ENCODE measurements around the gene SLC27A4. TPM values are rescaled to one million over a fixed set of nuclear protein-coding genes. Genes with fewer than 3 reads are reported as not detected.
A peak's percentile ranks its signal among the peaks of the same experiment; 100 is the strongest.
"Not testable (repeated sequence)": the region's sequence is repeated elsewhere in the genome, so short reads cannot be mapped to it uniquely, and the experiment has no call there.

SLC27A4 gene
- total RNA-seq, 1 donor from 2014 or later: 8.9 TPM

DNA sequence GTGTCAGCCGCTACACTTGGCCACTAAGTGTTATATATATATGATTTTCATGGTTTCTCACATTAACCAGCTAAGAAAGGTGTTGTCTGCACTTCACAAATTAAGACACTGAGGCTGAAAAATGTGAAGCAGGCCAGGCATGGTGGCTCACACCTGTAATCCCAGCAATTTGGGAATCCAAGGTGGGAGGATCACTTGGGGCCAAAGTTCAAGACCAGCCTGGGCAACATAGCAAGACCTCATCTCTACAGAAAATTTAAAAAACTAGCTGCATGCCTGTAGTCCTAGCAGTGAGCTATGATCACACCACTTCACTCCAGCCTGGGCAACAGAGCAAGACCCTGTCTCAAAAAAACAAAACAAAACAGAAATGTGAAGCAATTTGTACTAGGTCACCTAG is 15.9 kb upstream of the SLC27A4 start:
- no peak for DNase-seq (ENCODE audit: low spot score)

DNA sequence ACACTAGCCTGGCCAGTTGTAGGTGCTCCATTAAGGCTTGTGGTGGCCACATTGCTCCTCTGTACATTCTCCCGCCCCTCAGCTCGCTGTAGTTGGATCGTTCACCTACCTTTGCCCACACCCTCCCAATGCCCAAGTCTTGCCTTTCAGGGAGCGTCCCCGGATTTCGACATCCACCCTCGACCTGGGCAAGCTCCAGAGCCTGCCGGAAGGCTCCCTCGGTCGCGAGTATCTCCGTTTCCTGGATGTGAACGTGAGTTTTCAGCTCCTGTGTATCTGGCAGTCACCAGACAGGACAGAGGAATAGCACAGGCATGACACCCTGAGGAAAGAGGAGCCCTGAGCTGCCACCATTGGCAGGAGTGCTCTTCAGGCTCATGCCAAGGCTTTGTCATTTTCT is 14.7 kb upstream of the SLC27A4 start:
- DNase-seq (ENCODE audit: low spot score): no peak

DNA sequence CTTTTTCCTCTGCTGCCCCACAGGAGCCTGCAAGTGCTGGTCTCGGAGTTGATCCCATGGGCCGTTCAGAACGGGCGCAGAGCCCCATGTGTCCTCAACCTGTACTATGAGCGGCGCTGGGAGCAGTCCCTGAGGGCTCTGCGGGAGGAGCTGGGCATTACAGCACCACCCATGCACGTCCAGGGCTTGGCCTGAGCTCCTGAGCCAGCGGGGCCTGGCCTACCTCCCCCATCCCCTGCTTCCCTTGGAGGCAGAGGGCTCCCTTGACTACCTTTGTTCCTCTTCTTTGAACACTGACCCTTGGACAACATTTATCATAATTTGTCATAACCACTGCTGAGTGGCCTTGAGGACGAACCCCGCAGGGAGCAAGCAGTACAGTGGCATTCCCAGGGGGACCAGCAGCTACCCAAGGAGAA is 6.9 kb upstream of the SLC27A4 start:
- no peak for DNase-seq (ENCODE audit: low spot score)

DNA sequence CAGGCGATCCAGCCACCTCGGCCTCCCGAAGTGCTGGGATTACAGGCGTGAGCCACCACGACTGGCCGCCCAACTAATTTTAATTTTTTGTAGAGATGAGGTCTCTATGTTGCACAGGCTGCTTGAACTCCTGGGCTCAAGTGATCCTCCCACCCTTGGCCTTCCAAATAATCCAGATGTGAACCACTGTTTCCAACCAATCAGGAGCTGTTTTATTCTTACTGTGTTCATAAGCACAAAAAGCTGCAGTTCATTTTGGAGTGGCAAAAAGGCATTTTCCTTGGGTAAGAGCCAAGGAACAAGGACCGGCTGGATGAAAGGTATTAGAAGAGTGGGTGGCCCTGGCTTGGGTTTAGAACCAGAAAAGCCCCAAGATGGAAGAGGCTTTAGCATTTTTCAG is 5.2 kb upstream of the SLC27A4 start:
- peak; percentile 13 for DNase-seq (ENCODE audit: low spot score)

DNA sequence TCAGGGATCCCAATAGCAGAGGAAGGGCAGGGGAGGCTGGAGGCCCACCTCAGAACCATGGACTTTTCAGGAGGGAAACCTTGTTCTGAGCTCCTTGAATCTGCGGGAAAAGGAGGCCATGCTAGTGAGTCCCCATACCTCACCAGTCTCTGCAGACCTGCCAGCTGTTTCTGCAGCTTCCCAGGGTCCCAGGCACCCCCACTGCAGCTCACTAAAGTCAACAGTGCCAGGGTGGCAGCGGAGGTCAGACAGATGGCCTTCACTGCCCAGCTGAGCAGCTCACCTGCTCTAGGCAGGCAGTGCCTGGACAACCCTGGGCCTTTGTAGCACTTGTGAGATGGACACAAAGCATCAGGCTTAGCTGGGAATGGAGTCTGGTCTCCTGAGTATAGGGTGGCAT is 4.4 kb upstream of the SLC27A4 start:
- DNase-seq (ENCODE audit: low spot score): no peak

DNA sequence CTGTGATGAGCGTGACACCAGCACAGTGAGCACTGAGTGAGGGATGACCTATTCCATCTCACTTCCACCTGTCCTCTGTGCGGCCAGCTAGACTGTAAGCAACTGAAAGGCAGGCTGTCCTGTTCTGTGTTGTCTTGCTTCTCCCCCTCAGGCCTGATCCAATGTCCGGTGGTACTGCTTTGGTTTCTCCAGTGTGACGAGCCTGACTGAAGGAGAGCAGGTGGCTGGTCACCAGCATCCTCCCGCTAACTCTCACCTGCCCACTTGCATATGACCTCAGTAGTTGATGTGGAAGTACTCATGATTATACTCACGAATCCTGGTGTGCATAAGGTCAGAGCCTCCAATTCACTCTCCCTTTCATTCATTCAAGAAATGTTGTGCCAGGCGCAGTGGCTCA is 2.4 kb upstream of the SLC27A4 start:
- no peak for DNase-seq (ENCODE audit: low spot score)

DNA sequence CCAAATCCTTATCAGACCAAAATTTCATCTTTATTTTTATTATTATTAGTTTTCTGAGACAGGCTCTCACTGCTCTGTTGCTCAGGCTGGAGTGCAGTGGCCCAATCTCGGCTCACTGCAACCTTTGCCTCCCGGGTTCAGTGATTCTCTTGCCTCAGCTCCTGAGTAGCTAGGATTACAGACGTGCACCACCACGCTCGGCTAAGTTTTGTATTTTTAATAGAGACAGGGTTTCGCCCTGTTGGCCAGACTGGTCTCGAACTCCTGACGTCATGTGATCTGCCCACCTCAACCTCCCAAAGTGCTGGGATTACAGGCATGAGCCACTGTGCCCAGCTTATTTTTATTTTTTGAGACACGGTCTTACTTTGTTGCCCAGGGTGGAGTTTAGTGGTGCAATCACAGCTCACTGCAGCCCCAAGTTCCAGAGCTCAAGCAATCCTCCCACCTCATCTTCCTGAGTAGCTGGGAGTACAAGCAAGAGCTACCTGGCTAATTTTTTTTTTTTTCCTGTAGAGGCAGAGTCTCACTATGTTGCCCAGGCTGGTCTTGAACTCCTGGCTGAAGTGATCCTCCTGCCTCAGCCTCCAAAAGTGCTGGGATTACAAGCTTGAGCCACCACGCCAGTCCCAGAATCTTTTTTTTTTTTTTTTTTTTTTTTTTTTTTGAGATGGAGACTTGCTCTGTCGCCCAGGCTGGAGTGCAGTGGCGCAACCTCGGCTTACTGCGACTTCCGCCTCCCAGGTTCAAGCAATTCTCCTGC is 1.3 kb upstream of the SLC27A4 start:
- not testable (repeated sequence) for DNase-seq (ENCODE audit: low spot score)

DNA sequence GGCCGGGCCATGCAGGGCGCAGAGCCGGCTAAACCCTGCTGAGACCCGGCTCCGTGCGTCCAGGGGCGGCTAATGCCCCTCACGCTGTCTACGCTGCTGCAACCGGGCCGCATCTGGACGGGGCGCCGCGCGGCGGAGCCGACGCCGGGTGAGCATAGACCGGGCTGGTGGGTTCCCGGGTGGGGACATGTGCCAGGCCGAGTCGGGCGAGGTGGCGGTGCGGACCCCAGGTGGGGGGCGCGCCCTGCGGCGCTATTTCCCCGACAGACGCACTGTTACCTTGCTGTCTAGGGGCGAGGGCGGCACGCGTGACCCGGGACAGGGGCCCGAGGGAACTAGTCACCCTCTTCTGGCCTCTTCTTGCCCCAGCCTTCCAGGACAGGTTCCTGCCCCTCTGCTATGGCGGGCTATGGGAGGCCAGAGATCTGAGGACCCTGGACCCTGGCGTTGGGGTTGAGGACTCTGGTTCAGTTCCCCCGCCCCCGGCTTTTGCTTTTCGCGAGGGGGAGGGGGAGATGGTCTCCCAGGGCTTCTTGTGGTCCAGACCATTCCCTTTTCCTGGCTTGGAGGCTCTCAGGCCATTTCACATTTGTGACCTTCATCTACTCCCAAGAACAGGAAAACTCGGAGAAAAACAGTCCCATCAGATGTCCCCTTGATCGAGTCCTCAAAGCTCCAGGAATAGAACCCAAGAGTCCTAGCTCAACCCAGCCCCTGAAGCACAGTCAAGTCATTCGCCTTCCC is 536 bp downstream of the SLC27A4 start:
- DNase-seq (ENCODE audit: low spot score): no peak

DNA sequence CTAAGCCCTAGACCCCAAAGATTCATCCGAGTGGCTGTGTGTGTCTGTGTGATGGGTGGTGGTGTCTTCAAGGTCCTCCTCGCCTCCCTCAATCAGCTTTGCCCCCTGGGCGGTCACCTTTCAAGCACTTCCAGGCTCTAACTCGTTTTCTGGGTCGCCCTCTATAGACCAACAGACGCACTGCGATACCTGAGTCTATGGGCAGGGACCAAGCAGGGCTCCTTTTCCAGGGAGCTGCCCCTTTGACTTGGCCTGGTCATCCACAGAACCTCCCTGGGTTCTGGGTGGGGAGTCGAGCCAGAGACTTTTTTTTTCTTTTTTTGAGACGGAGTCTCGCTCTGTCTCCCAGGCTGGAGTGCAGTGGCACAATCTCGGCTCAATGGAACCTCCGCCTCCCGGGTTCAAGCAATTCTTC is 1.1 kb downstream of the SLC27A4 start:
- peak; percentile 67 for DNase-seq (ENCODE audit: low spot score)

DNA sequence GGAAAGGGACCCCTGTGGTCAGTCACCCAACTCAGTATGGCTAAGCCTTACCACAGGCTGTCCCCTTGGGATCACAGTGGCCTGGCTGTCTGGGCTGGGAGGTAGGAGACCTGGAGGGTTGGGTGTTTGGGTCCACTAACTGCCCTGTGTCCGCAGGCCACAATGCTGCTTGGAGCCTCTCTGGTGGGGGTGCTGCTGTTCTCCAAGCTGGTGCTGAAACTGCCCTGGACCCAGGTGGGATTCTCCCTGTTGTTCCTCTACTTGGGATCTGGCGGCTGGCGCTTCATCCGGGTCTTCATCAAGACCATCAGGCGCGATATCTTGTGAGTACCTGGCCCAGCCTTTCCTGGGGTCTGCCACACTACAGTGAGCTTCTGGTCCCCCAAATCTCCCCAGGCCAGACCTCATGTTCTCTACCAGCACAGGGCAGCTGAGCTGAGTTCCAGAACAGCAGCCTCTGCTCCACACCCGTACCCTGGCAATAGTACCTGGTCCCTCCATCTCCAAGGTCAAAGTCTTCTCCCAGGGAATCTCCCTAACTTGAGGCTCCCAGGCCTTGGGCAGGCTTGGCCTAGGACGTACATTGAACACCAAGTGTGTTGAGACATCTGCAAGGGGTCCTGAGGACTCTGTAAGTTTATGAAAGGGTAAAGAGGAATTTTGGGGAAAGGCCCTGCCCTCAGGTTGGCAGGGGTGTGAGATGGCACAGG is 2.8 kb downstream of the SLC27A4 start:
- no peak for DNase-seq (ENCODE audit: low spot score)

DNA sequence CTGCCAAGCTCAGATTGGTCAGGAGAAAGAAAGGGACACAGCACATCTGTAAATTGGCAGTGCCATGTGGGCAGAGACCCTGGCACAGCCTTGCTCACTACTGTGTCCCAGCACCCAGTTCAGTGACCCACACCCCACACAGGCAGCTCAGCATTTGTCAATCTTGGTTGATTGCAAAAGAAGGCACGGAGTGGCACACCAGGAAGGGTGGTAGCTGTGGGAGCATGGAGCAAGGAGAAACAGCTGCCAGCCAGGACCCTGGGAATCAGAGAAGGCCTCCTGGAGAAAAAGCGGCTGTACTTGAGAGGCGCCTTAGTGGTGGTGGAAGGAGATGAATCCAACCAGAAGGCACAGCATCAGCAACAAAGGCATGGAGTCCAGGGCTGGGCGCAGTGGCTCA is 3.5 kb downstream of the SLC27A4 start:
- DNase-seq (ENCODE audit: low spot score): no peak

DNA sequence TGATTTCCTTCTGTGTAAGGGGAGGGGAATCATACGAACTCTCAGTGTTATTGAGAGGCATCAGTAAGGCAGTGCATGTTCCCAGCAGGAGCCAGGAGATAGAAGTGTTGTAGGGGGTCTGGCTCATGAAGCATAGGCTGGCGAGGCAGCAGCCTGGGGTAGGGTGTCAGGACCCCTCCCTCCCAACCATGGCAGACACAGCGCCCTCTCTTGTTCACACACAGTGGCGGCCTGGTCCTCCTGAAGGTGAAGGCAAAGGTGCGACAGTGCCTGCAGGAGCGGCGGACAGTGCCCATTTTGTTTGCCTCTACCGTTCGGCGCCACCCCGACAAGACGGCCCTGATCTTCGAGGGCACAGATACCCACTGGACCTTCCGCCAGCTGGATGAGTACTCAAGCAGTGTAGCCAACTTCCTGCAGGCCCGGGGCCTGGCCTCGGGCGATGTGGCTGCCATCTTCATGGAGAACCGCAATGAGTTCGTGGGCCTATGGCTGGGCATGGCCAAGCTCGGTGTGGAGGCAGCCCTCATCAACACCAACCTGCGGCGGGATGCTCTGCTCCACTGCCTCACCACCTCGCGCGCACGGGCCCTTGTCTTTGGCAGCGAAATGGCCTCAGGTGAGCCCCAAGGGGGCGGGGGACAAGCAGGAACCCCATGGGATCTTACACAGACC is 4.7 kb downstream of the SLC27A4 start:
- no peak for DNase-seq (ENCODE audit: low spot score)

DNA sequence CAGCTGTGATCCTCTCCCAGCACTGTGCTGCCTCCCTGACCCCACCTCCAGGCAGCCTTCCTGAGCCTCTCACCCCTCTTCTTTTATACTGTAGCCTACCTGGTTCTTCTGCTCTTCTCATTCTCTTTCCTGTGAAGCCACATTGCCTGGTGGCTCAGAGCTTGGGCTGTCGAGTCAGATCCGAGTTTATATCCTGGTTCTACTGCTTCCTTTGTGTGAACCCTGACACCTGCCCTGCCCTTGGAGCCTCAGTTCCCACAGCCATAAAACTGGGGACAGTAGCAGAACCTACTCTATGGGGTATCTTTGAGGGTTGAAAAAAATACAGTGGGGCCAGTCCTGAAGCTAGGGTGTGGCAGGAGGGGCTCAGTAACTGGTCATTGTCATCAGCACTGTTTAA is 8.8 kb downstream of the SLC27A4 start:
- DNase-seq (ENCODE audit: low spot score): no peak

DNA sequence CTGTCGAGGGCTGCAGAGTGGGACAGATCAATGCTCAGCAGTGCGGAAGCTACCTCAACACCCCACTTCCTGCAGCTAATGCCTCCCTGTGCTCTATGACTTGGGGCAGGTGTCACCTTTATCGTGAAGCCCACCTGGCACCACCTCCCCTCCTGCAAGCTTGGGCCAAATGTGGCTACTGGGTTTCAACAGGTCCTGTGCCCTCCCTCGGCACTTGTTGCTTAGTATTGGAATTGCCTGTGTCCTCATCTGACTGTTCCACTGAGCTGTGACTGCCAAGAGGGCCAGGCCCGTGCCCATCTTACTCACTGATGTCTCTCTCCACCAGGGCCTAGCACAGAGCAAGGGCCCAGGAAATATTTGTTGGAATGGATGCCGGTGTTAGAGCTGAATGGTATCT is 9.4 kb downstream of the SLC27A4 start:
- DNase-seq (ENCODE audit: low spot score): no peak

DNA sequence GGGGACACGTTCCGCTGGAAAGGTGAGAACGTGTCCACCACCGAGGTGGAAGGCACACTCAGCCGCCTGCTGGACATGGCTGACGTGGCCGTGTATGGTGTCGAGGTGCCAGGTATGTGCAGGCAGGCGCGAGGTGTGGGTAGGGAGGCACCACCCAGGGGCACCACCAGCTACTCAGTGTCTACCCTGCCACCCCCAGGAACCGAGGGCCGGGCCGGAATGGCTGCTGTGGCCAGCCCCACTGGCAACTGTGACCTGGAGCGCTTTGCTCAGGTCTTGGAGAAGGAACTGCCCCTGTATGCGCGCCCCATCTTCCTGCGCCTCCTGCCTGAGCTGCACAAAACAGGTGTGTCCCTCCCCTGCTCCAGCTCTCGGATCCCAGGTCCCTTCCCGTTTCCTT is 15.1 kb downstream of the SLC27A4 start:
- DNase-seq (ENCODE audit: low spot score): no peak

DNA sequence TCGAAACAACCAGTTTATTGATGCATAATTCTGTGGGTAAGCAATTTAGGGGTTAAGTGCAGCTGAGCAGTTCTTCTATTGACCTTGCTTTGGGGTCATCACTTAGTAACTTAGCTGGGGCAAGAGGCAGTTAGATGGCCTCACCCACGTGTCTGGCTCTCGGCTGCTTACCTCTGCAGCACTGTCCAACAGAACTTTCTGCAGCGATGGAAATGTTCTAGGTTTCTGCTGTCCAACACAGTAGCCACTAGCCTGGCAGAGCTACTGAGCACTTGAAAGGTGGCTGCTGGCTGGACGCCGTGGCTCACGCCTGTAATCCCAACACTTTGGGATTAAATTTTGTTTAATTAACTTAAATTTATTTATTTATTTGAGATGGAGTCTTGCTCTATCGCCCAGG is 17.8 kb downstream of the SLC27A4 start:
- DNase-seq (ENCODE audit: low spot score): no peak

DNA sequence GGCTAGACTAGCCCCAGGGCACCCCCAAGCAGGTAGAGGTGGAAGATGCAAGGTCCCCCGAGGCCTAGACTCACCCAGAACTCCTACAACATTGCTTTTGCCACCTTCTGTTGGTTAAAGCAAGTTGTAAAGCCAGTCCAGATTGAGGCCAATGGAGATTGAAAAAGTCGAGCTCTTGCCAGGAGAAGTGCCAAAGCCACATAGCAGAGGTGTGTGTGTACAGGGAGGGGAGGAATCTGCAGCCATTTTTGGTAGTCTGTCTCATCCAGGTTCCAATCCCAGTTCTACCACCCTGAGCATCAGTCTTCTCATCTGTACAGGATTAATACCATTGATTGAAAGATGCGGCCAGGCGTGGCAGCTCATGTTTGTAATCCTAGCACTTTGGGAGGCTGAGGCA is 18.5 kb downstream of the SLC27A4 start:
- DNase-seq (ENCODE audit: low spot score): no peak

DNA sequence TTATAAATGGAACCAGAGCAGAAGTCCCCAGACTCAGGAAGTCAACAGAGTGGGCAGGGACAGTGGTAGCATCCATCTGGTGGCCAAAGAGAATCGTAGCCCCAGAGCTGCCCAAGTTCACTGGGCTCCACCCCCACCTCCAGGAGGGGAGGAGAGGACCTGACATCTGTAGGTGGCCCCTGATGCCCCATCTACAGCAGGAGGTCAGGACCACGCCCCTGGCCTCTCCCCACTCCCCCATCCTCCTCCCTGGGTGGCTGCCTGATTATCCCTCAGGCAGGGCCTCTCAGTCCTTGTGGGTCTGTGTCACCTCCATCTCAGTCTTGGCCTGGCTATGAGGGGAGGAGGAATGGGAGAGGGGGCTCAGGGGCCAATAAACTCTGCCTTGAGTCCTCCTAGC is 20.5 kb downstream of the SLC27A4 start:
- no peak for DNase-seq (ENCODE audit: low spot score)

DNA sequence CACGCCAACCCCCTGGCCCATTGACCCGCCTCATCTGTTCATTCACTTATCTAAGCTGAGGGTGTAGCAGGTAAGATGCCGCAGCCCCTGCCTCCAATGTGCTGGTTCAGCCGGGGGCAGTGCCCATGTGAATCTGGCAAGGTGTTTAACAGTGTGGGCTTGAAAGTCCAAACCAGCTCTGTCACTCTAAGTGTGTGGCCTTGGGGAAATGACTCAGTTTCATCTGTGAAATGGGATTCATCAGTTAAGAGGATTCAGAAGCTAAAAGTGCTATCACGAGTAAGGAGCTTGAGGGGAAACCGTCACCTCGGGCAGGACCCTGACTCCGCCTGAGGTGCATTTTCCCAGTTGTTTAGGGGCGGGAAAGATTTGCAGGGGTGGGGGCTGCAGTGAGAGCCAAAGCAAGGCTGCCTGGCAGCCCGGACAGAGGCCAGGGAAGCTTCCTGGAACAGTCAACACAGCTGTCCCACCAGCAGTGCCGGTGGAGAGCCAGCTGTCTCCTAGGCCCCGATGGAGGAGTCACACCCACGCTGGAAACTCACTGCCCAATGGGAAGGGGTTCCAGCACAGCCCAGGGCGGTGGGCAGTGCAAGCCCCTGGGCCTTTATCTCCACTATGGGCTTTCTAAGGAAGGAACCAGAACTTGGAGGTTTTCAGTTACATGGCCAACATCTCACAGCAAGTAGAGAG is 21.1 kb downstream of the SLC27A4 start:
- DNase-seq (ENCODE audit: low spot score): no peak

DNA sequence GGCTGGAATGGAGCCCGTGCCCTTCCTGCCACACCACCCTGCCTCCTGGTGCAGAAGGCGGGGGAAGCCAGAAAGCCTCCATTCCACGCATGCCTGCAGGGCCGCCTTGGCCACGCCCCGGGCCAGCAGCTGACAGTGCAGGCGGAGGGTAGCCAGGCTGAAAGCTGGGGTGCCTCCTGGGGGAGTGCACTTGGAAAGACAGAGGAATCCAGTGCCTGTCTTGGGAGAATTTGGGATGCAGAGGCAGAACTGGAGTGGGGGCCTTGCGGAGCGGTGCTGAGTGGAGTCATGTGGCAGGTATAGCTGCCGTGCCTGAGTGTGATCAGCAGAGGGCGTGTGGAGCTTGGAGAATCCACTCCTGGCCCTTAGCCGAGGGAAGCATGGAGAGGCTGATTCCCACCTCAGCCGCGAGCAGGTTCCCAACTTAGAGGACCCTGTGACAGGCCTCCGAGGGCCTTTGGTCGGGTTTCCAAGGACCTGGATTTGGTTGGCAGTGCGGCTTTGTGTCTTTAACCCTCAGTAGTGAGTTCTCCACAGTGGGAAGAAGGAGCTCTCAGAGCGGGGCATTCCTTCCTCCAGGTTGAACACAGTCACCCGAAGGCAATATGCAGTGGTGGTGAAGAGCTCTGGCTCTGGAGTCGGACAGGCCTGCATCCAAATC is 21.8 kb downstream of the SLC27A4 start:
- peak; percentile 93 for DNase-seq (ENCODE audit: low spot score)

DNA sequence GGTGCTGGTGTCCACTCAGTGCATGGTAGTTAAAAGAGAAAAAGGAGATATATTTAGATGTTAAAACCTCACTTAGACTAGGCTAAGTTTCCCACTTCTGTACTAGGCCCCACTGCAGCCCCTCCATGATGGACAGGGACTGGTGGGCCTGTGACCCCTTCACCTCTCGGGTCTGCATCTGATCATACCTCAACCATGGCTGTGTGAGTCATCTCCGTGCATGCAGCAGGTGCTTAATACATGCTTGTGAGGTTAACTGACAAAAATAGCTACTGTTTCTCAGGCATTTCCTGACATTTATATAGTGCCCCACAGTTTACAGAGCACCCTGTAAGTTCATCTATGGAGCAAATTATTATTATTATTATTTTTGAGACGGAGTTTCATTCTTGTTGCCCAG is 22.4 kb downstream of the SLC27A4 start:
- DNase-seq (ENCODE audit: low spot score): no peak
